Measurements from ENCODE around the gene TMEM250. TPM values are rescaled to one million over a fixed set of nuclear protein-coding genes. Genes with fewer than 3 reads are reported as not detected.

The TMEM250 gene
- total RNA-seq, 1 experiment from 2014 or later: 15.1 TPM

DNA sequence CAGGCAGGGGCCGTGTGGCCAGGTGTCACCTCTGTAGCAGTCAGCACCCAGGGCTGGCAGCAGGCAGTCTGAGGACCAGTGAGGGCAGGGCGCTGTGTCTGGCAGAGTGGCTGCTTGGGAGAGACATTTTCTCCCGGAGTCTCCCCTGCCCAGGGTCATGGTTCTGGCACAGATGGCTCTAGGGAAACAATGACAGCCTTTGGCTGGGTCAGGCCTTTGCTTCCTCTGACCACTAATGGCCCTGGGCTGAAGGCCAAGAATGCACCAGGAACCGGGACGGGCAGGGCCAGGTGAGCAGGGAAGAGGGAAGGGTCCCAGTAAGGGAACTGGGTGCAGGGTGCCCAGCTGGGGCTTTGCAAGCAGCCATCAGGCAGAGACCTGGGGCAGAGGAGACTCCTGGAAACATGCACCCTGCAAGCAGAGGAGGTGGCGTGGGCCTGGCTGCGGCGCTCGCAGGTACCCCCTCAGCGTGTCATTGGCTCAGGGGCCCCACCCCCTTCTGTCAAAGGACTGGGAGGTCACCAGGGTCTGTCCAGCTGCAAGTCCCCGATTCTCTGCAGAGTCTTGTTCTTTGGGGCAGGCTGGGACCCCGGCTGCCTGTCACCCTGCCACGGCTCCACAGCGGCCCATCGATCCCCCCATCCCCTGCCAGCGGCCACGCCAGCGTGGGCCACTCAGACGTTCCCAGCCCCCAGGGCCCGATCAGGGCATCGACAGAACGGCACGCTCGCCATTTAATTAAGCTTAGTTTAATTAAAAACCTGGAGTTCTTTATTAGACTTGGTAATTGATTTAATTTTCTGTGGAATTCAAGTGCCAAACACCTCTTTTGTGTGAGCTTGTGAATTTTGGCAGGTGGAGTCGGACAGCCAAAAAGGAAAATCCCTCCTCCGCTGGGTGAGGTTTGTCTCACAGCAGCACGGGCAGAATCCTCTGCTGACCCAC lies 18.9 kb upstream of the TMEM250 start:
- no peak overlapping the region for H2AFZ ChIP-seq (ENCODE audit: low read length)
- no peaks in the 10 kb centered on the region for H3K9me3 ChIP-seq (ENCODE audit: low read length)
- no peaks in the 10 kb centered on the region for H3K27me3 ChIP-seq (ENCODE audit: low read length)
- H3K4me1 ChIP-seq (ENCODE audit: low read length): no peaks in the 10 kb centered on the region
- DNase-seq: no peak
- no peaks in the 10 kb centered on the region for H3K79me2 ChIP-seq (ENCODE audit: low read length)
- no peak overlapping the region for H3K4me2 ChIP-seq (ENCODE audit: low read depth, low read length, poor library complexity, severe bottlenecking)
- H3K36me3 ChIP-seq (ENCODE audit: insufficient read depth, low read length): no peaks in the 10 kb centered on the region
- H4K20me1 ChIP-seq (ENCODE audit: insufficient read depth, low read depth, low read length): no peaks in the 10 kb centered on the region
- H3K27ac ChIP-seq (ENCODE audit: low read length): no peak overlapping the region
- no peak overlapping the region for H3K9ac ChIP-seq (ENCODE audit: low read length)
- no peak overlapping the region for H3K4me3 ChIP-seq (ENCODE audit: low read length)
- H3K9me2 ChIP-seq (replicated peaks; ENCODE audit: insufficient read depth, low read length): no peaks in the 10 kb centered on the region

DNA sequence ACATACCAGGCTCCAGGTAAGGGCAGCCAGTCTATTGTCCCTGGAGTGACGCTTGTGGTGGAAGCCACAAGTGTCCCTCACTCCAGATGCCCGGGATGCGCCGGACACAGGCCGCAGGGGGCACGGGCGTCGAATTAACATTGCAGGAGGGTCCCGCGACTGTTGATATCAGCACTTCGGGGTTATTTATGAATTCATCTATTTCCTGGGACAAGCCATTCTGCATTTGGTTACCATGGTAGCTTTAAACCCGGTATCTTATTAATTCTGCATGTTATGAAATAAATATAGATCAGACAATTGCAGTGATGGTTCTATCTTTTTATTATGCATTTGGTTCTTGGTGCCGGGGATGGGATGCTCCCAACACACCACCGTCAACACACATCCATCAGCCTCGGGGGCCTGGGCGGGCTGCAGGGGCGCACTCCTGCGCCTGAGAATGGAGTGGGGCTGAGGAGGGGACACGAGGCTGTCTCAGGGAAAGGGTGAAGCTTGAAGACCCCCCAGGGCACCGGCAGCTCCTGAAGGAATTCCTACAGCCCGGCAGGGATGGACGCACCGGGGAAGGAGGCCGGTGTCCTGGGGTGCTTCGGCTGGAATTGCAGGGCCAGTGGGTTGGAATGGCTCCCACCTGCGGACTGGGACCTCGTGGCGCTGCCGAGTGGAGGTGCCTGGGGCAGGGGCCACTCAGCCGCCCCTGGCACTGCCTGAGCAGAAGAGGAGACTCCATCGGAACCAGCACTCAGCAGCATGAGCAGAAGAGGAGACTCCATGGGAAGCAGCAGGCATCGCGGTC lies 17.7 kb upstream of the TMEM250 start:
- Histone ChIP-seq H3K79me2 (ENCODE audit: low read length) (no peaks in the 10 kb centered on the region), H2AFZ (ENCODE audit: low read length) (no peak overlapping the region), H3K4me2 (ENCODE audit: low read depth, low read length, poor library complexity, severe bottlenecking) (no peak overlapping the region), H3K36me3 (ENCODE audit: insufficient read depth, low read length) (no peaks in the 10 kb centered on the region), H3K27ac (ENCODE audit: low read length) (no peak overlapping the region), H3K9me3 (ENCODE audit: low read length) (no peaks in the 10 kb centered on the region), H3K4me3 (ENCODE audit: low read length) (no peak overlapping the region), H3K9ac (ENCODE audit: low read length) (no peak overlapping the region), H3K27me3 (ENCODE audit: low read length) (no peaks in the 10 kb centered on the region), H3K4me1 (ENCODE audit: low read length) (no peaks in the 10 kb centered on the region), H4K20me1 (ENCODE audit: insufficient read depth, low read depth, low read length) (no peaks in the 10 kb centered on the region), H3K9me2 (replicated peaks; ENCODE audit: insufficient read depth, low read length) (no peaks in the 10 kb centered on the region)
- DNase-seq: no peak

DNA sequence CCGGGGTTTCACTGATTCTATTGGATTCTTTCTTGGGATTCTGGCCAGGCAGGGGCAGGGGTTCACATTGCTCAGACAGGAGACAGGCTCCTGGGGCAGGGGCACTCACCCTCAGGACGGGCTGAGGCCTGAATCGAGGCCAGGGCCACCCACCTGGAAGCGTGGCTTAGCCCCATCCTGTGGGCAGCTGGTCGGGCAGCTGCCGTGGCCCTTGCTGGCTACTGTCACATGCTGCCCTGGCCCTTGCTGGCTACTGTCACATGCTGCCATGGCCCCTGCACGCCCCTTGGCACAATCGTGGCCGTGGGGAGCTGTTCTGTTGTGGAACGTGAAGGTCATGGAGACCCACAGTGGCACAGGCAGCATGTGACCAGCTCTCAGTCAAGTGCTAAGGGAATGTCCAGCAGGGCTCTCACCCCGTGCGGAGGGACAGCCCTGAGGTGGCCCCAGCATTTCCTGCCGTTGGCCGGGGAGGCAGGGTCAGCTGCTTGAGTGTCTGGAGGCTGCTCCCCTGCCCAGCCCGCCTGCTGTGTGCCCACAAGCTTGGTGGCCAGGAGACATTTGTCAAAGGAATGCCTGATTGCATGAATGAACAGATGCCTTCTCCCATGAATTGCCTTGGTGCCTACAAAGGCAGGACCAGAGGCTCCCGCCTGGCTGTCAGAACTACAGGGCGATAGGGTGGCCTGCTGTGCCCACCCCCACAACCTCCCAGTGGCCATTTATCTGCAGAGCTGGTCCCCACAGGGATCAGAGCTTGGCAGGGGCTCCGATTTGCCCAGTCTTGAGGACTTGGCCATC lies 16.9 kb upstream of the TMEM250 start:
- Histone ChIP-seq H2AFZ (ENCODE audit: low read length) (no peak overlapping the region), H3K4me3 (ENCODE audit: low read length) (no peak overlapping the region), H3K27me3 (ENCODE audit: low read length) (no peaks in the 10 kb centered on the region), H3K27ac (ENCODE audit: low read length) (no peak overlapping the region), H3K9me3 (ENCODE audit: low read length) (no peaks in the 10 kb centered on the region), H3K9ac (ENCODE audit: low read length) (no peak overlapping the region), H3K79me2 (ENCODE audit: low read length) (no peaks in the 10 kb centered on the region), H3K4me2 (ENCODE audit: low read depth, low read length, poor library complexity, severe bottlenecking) (no peak overlapping the region), H3K4me1 (ENCODE audit: low read length) (no peaks in the 10 kb centered on the region), H4K20me1 (ENCODE audit: insufficient read depth, low read depth, low read length) (no peaks in the 10 kb centered on the region), H3K36me3 (ENCODE audit: insufficient read depth, low read length) (no peaks in the 10 kb centered on the region), H3K9me2 (replicated peaks; ENCODE audit: insufficient read depth, low read length) (no peaks in the 10 kb centered on the region)
- DNase-seq: no peak

DNA sequence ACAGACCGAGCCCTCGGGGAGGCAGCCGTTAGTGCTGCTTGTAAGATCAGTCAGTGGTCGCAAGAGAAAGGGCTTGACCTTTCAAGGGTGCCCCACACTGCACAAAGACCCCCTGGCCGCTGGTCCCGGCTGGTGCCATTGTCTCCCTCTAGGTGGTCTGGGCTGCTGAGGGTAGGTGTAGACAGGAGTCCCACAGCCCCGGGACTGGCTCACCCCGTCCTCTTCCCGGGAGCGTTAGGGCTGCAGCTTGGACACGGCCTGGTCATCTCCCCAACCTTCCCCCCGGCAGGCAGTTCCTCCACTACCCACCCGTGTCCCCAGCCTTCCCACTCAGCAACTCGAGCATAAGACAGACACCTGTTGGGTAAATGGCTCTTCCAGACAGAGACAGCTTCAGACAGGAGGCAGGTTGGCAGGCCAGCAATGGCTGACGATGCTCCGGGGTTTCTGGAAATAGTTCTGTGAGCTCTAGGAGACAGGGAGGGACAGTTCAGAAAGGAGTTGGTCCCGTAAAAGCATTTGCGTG lies 15.3 kb upstream of the TMEM250 start:
- H3K4me3 ChIP-seq (ENCODE audit: low read length): no peak overlapping the region
- H3K4me2 ChIP-seq (ENCODE audit: low read depth, low read length, poor library complexity, severe bottlenecking): no peak overlapping the region
- H4K20me1 ChIP-seq (ENCODE audit: insufficient read depth, low read depth, low read length): no peaks in the 10 kb centered on the region
- no peak for DNase-seq
- H3K9me2 ChIP-seq (replicated peaks; ENCODE audit: insufficient read depth, low read length): no peaks in the 10 kb centered on the region
- no peaks in the 10 kb centered on the region for H3K36me3 ChIP-seq (ENCODE audit: insufficient read depth, low read length)
- no peaks in the 10 kb centered on the region for H3K79me2 ChIP-seq (ENCODE audit: low read length)
- no peaks in the 10 kb centered on the region for H3K4me1 ChIP-seq (ENCODE audit: low read length)
- no peaks in the 10 kb centered on the region for H3K27me3 ChIP-seq (ENCODE audit: low read length)
- no peaks in the 10 kb centered on the region for H3K9me3 ChIP-seq (ENCODE audit: low read length)
- no peak overlapping the region for H2AFZ ChIP-seq (ENCODE audit: low read length)
- H3K9ac ChIP-seq (ENCODE audit: low read length): no peak overlapping the region
- H3K27ac ChIP-seq (ENCODE audit: low read length): no peak overlapping the region

DNA sequence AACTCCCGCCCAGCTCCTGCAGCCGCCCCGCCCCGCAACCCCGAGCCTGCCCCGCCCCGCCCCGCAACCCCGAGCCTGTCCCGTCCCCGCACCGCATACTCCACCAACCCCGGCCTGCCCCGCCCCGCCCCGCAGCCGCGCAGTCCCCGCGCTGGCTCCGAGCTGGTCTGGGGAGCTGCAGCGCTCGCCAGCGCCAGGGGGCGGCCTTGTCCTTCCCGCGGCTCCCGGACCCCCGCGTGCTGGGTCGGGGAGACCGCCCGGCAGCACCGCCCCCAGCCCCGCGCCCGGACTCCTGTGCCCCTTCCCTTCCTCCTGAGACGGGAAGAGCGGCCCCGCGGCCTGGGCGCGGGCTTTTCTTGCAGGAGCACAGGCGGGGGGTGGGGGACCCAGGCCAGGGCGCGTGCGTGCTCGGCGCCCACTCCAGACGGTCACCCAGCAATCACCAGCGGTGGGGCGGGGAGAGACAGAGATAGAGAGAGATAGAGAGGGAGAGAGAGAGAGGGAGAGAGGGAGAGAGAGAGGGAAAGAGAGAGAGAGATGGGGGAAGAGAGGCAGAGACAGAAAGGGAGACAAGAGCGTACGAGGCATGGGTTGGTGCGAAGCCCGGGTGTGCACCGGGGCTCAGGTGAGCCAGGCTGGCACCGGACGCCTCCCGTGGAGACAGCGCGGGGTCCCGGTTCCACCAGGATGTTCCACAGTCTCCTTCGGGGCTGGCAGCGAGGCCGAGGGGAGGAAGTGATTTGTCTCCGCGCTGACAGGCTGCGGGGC lies 14.7 kb upstream of the TMEM250 start:
- Histone ChIP-seq H3K79me2 (ENCODE audit: low read length) (no peaks in the 10 kb centered on the region), H3K4me3 (ENCODE audit: low read length) (no peak overlapping the region), H3K27me3 (ENCODE audit: low read length) (no peaks in the 10 kb centered on the region), H3K4me2 (ENCODE audit: low read depth, low read length, poor library complexity, severe bottlenecking) (no peak overlapping the region), H3K9ac (ENCODE audit: low read length) (no peak overlapping the region), H3K9me3 (ENCODE audit: low read length) (no peaks in the 10 kb centered on the region), H2AFZ (ENCODE audit: low read length) (no peak overlapping the region), H4K20me1 (ENCODE audit: insufficient read depth, low read depth, low read length) (no peaks in the 10 kb centered on the region), H3K9me2 (replicated peaks; ENCODE audit: insufficient read depth, low read length) (no peaks in the 10 kb centered on the region), H3K4me1 (ENCODE audit: low read length) (no peaks in the 10 kb centered on the region), H3K27ac (ENCODE audit: low read length) (no peak overlapping the region), H3K36me3 (ENCODE audit: insufficient read depth, low read length) (no peaks in the 10 kb centered on the region)
- no peak for DNase-seq

DNA sequence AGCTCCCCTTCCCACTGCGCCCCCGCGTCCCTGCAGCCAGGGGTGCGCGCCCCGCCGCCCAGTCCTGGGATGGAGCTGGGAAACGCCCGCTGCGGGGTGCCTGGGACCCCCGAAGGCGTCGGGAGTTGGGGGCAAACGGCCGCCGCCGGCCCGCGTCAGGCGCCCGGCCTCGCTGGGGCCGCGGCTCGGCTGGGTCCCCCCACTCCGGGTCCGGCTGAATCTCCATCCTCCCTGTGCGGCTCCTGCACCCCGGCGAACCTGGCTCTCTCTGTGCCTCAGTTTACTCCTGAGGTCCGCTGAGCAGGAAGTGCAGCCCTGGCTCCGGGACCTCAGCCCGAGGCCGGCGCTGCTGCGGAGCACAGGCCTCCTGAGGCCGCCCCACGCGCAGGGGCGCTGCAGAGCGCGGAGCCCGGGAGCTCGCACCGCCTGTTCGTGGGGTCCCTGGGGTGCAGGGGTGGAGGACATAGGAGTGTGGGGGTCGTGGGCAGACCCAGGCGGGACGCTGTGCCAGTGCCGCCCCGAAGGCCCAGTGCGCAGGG lies 13.9 kb upstream of the TMEM250 start:
- Histone ChIP-seq H3K4me1 (ENCODE audit: low read length) (no peaks in the 10 kb centered on the region), H3K27ac (ENCODE audit: low read length) (no peak overlapping the region), H4K20me1 (ENCODE audit: insufficient read depth, low read depth, low read length) (no peaks in the 10 kb centered on the region), H3K4me2 (ENCODE audit: low read depth, low read length, poor library complexity, severe bottlenecking) (no peak overlapping the region), H3K9me3 (ENCODE audit: low read length) (no peaks in the 10 kb centered on the region), H3K9ac (ENCODE audit: low read length) (no peak overlapping the region), H2AFZ (ENCODE audit: low read length) (no peak overlapping the region), H3K4me3 (ENCODE audit: low read length) (no peak overlapping the region), H3K36me3 (ENCODE audit: insufficient read depth, low read length) (no peaks in the 10 kb centered on the region), H3K27me3 (ENCODE audit: low read length) (no peaks in the 10 kb centered on the region), H3K79me2 (ENCODE audit: low read length) (no peaks in the 10 kb centered on the region), H3K9me2 (replicated peaks; ENCODE audit: insufficient read depth, low read length) (no peaks in the 10 kb centered on the region)
- no peak for DNase-seq

DNA sequence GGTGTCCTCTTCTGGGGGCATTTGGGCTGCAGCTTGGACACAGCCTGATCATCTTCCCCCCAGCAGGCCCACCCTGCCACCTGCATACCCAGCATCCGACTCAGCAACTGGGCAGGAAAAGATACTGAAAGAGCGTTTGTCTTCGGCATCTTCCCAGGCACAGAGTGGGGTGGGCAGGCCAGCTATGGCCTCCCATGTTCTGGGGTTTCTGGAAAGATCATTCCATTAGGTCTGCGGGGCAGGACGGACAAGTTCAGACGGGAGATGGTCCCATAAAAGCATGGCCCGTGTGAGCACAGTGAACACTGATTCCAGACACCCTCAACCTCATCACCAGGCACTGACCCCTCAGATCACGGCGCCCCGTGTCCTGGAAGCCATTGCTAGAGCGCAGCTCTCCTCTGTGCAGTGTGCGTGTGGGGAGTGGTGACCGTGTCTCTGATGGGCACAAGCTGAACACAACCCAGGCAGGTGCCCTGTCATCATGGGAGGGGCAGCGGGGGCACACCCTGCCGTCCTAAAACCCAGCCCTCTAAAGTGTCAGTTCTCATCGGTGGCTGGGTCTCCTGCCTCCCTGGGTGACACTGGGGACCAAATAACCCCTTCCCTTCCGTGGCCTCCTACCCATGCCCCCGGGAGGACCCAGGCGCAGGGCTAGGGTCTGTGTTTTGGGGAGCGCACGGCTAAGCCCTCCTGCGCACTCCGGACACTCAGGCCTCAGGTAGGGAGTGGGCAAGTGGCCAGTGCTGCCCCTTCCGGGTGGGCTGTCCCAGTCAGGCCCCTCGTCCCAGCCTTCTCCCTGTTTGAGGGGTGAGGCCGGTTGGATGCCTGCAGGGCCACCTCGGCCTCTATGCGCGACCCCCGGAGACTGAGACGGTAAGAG lies 13.2 kb upstream of the TMEM250 start:
- Histone ChIP-seq H3K27ac (ENCODE audit: low read length) (no peak overlapping the region), H3K27me3 (ENCODE audit: low read length) (no peaks in the 10 kb centered on the region), H3K9ac (ENCODE audit: low read length) (no peak overlapping the region), H3K79me2 (ENCODE audit: low read length) (no peaks in the 10 kb centered on the region), H3K4me3 (ENCODE audit: low read length) (no peak overlapping the region), H3K9me3 (ENCODE audit: low read length) (no peaks in the 10 kb centered on the region), H3K9me2 (replicated peaks; ENCODE audit: insufficient read depth, low read length) (no peaks in the 10 kb centered on the region), H3K4me2 (ENCODE audit: low read depth, low read length, poor library complexity, severe bottlenecking) (no peak overlapping the region), H3K4me1 (ENCODE audit: low read length) (no peaks in the 10 kb centered on the region), H4K20me1 (ENCODE audit: insufficient read depth, low read depth, low read length) (no peaks in the 10 kb centered on the region), H2AFZ (ENCODE audit: low read length) (no peak overlapping the region), H3K36me3 (ENCODE audit: insufficient read depth, low read length) (no peaks in the 10 kb centered on the region)
- no peak for DNase-seq

Measured in Karpas-422 (cell line).